Mesendoderm (in vitro differentiated cells): ENCODE measurements around the gene SVIL.

Source experiments
- DNase-seq: peaks from one replicate; pipeline ENCODE4 v3.0.0; 2013
- H2AK5ac ChIP-seq: 2 replicates; pipeline ENCODE4 v1.6.1; 2013; ENCODE audit warnings: low read length, inconsistent platforms
- H2BK120ac ChIP-seq: 2 replicates; pipeline ENCODE4 v1.6.1; 2013; ENCODE audit warnings: low read depth, mild to moderate bottlenecking, low read length, moderate library complexity, mixed read lengths
- H2BK15ac ChIP-seq: replicated peaks from 2 replicates; pipeline ENCODE4 v1.6.1; 2013; ENCODE audit warnings: low read depth, mild to moderate bottlenecking, moderate library complexity
- H2BK5ac ChIP-seq: 2 replicates; pipeline ENCODE4 v1.6.1; 2013; ENCODE audit warnings: low read length, inconsistent platforms
- H3K18ac ChIP-seq: 2 replicates; pipeline ENCODE4 v1.6.1; 2013; ENCODE audit warnings: mild to moderate bottlenecking, low read length, mixed read lengths
- H3K23ac ChIP-seq: one replicate; pipeline ENCODE4 v1.6.1; 2013; ENCODE audit warnings: low read length
- H3K27ac ChIP-seq: 2 replicates; pipeline ENCODE4 v1.5.1; 2013; ENCODE audit warnings: low read depth, mild to moderate bottlenecking, inconsistent platforms, low read length, moderate library complexity
- H3K27me3 ChIP-seq: 2 replicates; pipeline ENCODE4 v1.6.1; 2013; ENCODE audit warnings: low read length, control low read depth, mild to moderate bottlenecking, inconsistent platforms; ENCODE audit not compliant: insufficient read depth, poor library complexity
- H3K36me3 ChIP-seq: 2 replicates; pipeline ENCODE4 v1.6.1; 2013; ENCODE audit warnings: low read length, inconsistent platforms; ENCODE audit not compliant: control insufficient read depth, insufficient read depth
- H3K4ac ChIP-seq: one replicate; pipeline ENCODE4 v1.6.1; 2013; ENCODE audit warnings: low read depth, mild to moderate bottlenecking, low read length, moderate library complexity
- H3K4me1 ChIP-seq: 2 replicates; pipeline ENCODE4 v1.6.1; 2013; ENCODE audit warnings: low read depth, low read length, inconsistent platforms; ENCODE audit not compliant: control insufficient read depth
- H3K4me2 ChIP-seq: 2 replicates; pipeline ENCODE4 v1.6.1; 2013; ENCODE audit warnings: low read length
- H3K4me3 ChIP-seq: 2 replicates; pipeline ENCODE4 v1.5.1; 2013; ENCODE audit warnings: mild to moderate bottlenecking, low read length
- H3K56ac ChIP-seq: one replicate; pipeline ENCODE4 v1.6.1; 2013; ENCODE audit warnings: low read length
- H3K79me1 ChIP-seq: 2 replicates; pipeline ENCODE4 v1.6.1; 2013; ENCODE audit warnings: low read length, inconsistent platforms
- H3K79me2 ChIP-seq: 2 replicates; pipeline ENCODE4 v1.6.1; 2013; ENCODE audit warnings: mild to moderate bottlenecking, low read length; ENCODE audit not compliant: control insufficient read depth, insufficient read depth
- H3K9ac ChIP-seq: 2 replicates; pipeline ENCODE4 v1.6.1; 2013; ENCODE audit warnings: low read length, inconsistent platforms
- H4K5ac ChIP-seq: one replicate; pipeline ENCODE4 v1.6.1; 2013; ENCODE audit warnings: low read length
- H4K8ac ChIP-seq: one replicate; pipeline ENCODE4 v1.6.1; 2013; ENCODE audit warnings: low read depth, mild to moderate bottlenecking, control low read depth, low read length, moderate library complexity
- WGBS: extraction: QIAGEN DNeasy Blood & Tissue Kit; methylation state at CpG from one replicate; pipeline ENCODE4 v1.1.7; 2013; ENCODE audit warnings: low lambda C conversion rate, missing lambda C conversion rate; ENCODE audit not compliant: insufficient coverage; ENCODE audit errors: extremely low coverage; 5-methylcytosine and 5-hydroxymethylcytosine counted together

SVIL gene

GRCh38 chr10:29604291-29604825 is 30.4 kb downstream of the SVIL start:
- WGBS, result no CpG with 5 or more reads among the region's 9 CpGs

GRCh38 chr10:29603223-29603896 is 31.4 kb downstream of the SVIL start:
- Histone ChIP-seq H3K27ac (no peak overlapping the region), H2BK120ac (no peak overlapping the region), H4K5ac (no peak overlapping the region), H2AK5ac (no peak overlapping the region), H3K79me2 (no peaks in the 10 kb centered on the region), H2BK15ac (no peak overlapping the region), H3K4me1 (no peaks in the 10 kb centered on the region), H3K56ac (no peak overlapping the region), H2BK5ac (no peak overlapping the region), H3K4ac (no peak overlapping the region), H4K8ac (no peak overlapping the region), H3K18ac (no peak overlapping the region), H3K9ac (no peak overlapping the region), H3K23ac (no peak overlapping the region), H3K4me3 (no peak overlapping the region), H3K36me3 (no peaks in the 10 kb centered on the region), H3K79me1 (peaks cover 1% of the 10 kb centered on the region), H3K4me2 (no peak overlapping the region), H3K27me3 (no peaks in the 10 kb centered on the region)
- WGBS, result no CpG with 5 or more reads among the region's 3 CpGs
- DNase-seq, result no peak

More at GRCh38 chr10:29604291-29604825, 30.4 kb downstream of the SVIL start:
- Histone ChIP-seq H3K4me3 (no peak overlapping the region), H4K5ac (no peak overlapping the region), H2BK15ac (no peak overlapping the region), H4K8ac (no peak overlapping the region), H3K4ac (no peak overlapping the region), H3K79me1 (peaks cover 1% of the 10 kb centered on the region), H2BK5ac (no peak overlapping the region), H3K23ac (no peak overlapping the region), H3K4me1 (no peaks in the 10 kb centered on the region), H3K27me3 (no peaks in the 10 kb centered on the region), H2BK120ac (no peak overlapping the region), H3K36me3 (no peaks in the 10 kb centered on the region), H3K56ac (no peak overlapping the region), H3K79me2 (no peaks in the 10 kb centered on the region), H3K27ac (no peak overlapping the region), H3K9ac (no peak overlapping the region), H3K4me2 (no peak overlapping the region), H2AK5ac (no peak overlapping the region), H3K18ac (no peak overlapping the region)
- DNase-seq, result no peak

- Histone ChIP-seq H2AK5ac (no peak overlapping the region), H4K8ac (no peak overlapping the region), H3K4ac (no peak overlapping the region), H3K4me1 (no peaks in the 10 kb centered on the region), H3K23ac (no peak overlapping the region), H3K4me2 (no peak overlapping the region), H3K18ac (no peak overlapping the region), H4K5ac (no peak overlapping the region), H3K56ac (no peak overlapping the region), H2BK120ac (no peak overlapping the region), H3K79me1 (peaks cover 1% of the 10 kb centered on the region), H3K9ac (no peak overlapping the region), H3K27ac (no peak overlapping the region), H3K4me3 (no peak overlapping the region), H3K36me3 (no peaks in the 10 kb centered on the region), H3K79me2 (no peaks in the 10 kb centered on the region), H2BK15ac (no peak overlapping the region), H2BK5ac (no peak overlapping the region), H3K27me3 (no peaks in the 10 kb centered on the region)
- no peak for DNase-seq
- WGBS, result no CpG with 5 or more reads among the region's 6 CpGs
Measured at GRCh38 chr10:29600821-29601220, 34.0 kb downstream of the SVIL start.

GRCh38 chr10:29600067-29600466 is 34.7 kb downstream of the SVIL start:
- Histone ChIP-seq H2BK15ac (no peak overlapping the region), H3K27me3 (no peaks in the 10 kb centered on the region), H2BK120ac (no peak overlapping the region), H3K79me2 (no peaks in the 10 kb centered on the region), H4K5ac (no peak overlapping the region), H3K79me1 (peaks cover 1% of the 10 kb centered on the region), H3K56ac (no peak overlapping the region), H3K4ac (no peak overlapping the region), H4K8ac (no peak overlapping the region), H3K9ac (no peak overlapping the region), H3K4me2 (no peak overlapping the region), H2BK5ac (no peak overlapping the region), H2AK5ac (no peak overlapping the region), H3K4me3 (no peak overlapping the region), H3K27ac (no peak overlapping the region), H3K23ac (no peak overlapping the region), H3K18ac (no peak overlapping the region), H3K4me1 (no peaks in the 10 kb centered on the region), H3K36me3 (no peaks in the 10 kb centered on the region)
- no peak for DNase-seq
- no CpG with 5 or more reads among the region's 2 CpGs for WGBS

GRCh38 chr10:29598851-29599311 is 35.9 kb downstream of the SVIL start:
- Histone ChIP-seq H2BK15ac (no peak overlapping the region), H2BK5ac (no peak overlapping the region), H3K4me1 (no peaks in the 10 kb centered on the region), H3K56ac (no peak overlapping the region), H4K8ac (no peak overlapping the region), H3K79me2 (no peaks in the 10 kb centered on the region), H3K27me3 (no peaks in the 10 kb centered on the region), H3K18ac (no peak overlapping the region), H2AK5ac (no peak overlapping the region), H3K79me1 (peaks cover 1% of the 10 kb centered on the region), H3K9ac (no peak overlapping the region), H3K4me3 (no peak overlapping the region), H3K36me3 (no peaks in the 10 kb centered on the region), H2BK120ac (no peak overlapping the region), H3K27ac (no peak overlapping the region), H3K4me2 (no peak overlapping the region), H3K23ac (no peak overlapping the region), H3K4ac (no peak overlapping the region), H4K5ac (no peak overlapping the region)
- DNase-seq, result no peak
- no CpG with 5 or more reads among the region's 6 CpGs for WGBS

- WGBS, result no CpG with 5 or more reads among the region's 11 CpGs
- no peak overlapping the region for H3K9ac ChIP-seq
- H3K23ac ChIP-seq, result no peak overlapping the region
- H3K4ac ChIP-seq, result no peak overlapping the region
- no peak overlapping the region for H2BK15ac ChIP-seq
- no peaks in the 10 kb centered on the region for H3K4me1 ChIP-seq
- H2AK5ac ChIP-seq, result no peak overlapping the region
- H2BK5ac ChIP-seq, result no peak overlapping the region
- no peaks in the 10 kb centered on the region for H3K36me3 ChIP-seq
- H3K79me1 ChIP-seq, result no peaks in the 10 kb centered on the region
- H3K56ac ChIP-seq, result no peak overlapping the region
- no peak for DNase-seq
- no peak overlapping the region for H4K8ac ChIP-seq
- H3K4me3 ChIP-seq, result no peak overlapping the region
- no peak overlapping the region for H3K4me2 ChIP-seq
- H3K27ac ChIP-seq, result no peak overlapping the region
- no peak overlapping the region for H4K5ac ChIP-seq
- H2BK120ac ChIP-seq, result no peak overlapping the region
- H3K27me3 ChIP-seq, result no peaks in the 10 kb centered on the region
- H3K79me2 ChIP-seq, result no peaks in the 10 kb centered on the region
- no peak overlapping the region for H3K18ac ChIP-seq
Measured at GRCh38 chr10:29596826-29597225, 37.9 kb downstream of the SVIL start.
